Measurements from ENCODE around the gene KLF16. TPM values are rescaled to one million over a fixed set of nuclear protein-coding genes. Genes with fewer than 3 reads are reported as not detected.

The KLF16 gene
- total and polyA plus RNA-seq, 11 donors = 2.9 to 19.7 (median 9.2) TPM

- H3K4me1 ChIP-seq = peaks cover 0 to 14% (median 4%) of the 10 kb centered on the region in 12 donors
- DNase-seq (no peak), ATAC-seq (no peak)
- intact Hi-C loops (cut with DNase I) = loop anchor here in 4 of 10 donors (10.0 kb wide), 3 partner anchors 149 to 279 kb away; no protein-coding TSS in a partner anchor
- H3K27me3 ChIP-seq = no peaks in the 10 kb centered on the region
- no peak overlapping the region for H3K27ac ChIP-seq
- H3K4me3 ChIP-seq = no peak overlapping the region
- TF ChIP-seq POLR2A (IDR thresholded peaks at IDR 0.05) = no peak
- no peak for TF ChIP-seq CTCF (IDR thresholded peaks at IDR 0.05)
- WGBS, 4 donors = 78 to 88% (median 78%) methylated on average over 10 to 14 of the region's 14 CpGs
- no peaks in the 10 kb centered on the region for H3K9me3 ChIP-seq
- H3K36me3 ChIP-seq = peaks cover 0 to 90% (median 66%) of the 10 kb centered on the region in 9 donors
These were observed 39.1 kb downstream of the KLF16 start for GRCh38 chr19:1824252-1824622.

- no peak overlapping the region for H3K27ac ChIP-seq
- 84 to 91% (median 88%) methylated on average over 18 to 36 of the region's 36 CpGs for WGBS, 4 donors
- no peak overlapping the region for H3K4me3 ChIP-seq
- peaks cover 0 to 14% (median 4%) of the 10 kb centered on the region in 12 donors for H3K4me1 ChIP-seq
- H3K27me3 ChIP-seq = no peaks in the 10 kb centered on the region
- intact Hi-C loops (cut with DNase I) = loop anchor here in 4 of 10 donors (10.0 kb wide), 3 partner anchors 149 to 279 kb away; no protein-coding TSS in a partner anchor
- TF ChIP-seq POLR2A (IDR thresholded peaks at IDR 0.05) (no peak), CTCF (IDR thresholded peaks at IDR 0.05) (no peak)
- peaks cover 0 to 93% (median 72%) of the 10 kb centered on the region in 9 donors for H3K36me3 ChIP-seq
- no peak for ATAC-seq
- H3K9me3 ChIP-seq = no peaks in the 10 kb centered on the region
- DNase-seq = peak in 1 of 5 donors; percentile 22
These were observed 39.7 kb downstream of the KLF16 start for GRCh38 chr19:1823539-1824251.

- TF ChIP-seq CTCF (IDR thresholded peaks at IDR 0.05) = no peak
- TF ChIP-seq POLR2A (IDR thresholded peaks at IDR 0.05) = no peak
- DNase-seq = no peak
- no peak for ATAC-seq
- H3K9me3 ChIP-seq = no peaks in the 10 kb centered on the region
- H3K27ac ChIP-seq = no peak overlapping the region
- 86 to 90% (median 87%) methylated on average over 6 to 8 of the region's 8 CpGs for whole genome bisulfite sequencing, 4 donors
- no peak overlapping the region for H3K4me3 ChIP-seq
- H3K4me1 ChIP-seq = peaks cover 0 to 14% (median 4%) of the 10 kb centered on the region in 12 donors
- no peaks in the 10 kb centered on the region for H3K27me3 ChIP-seq
- H3K36me3 ChIP-seq = peaks cover 5 to 93% (median 78%) of the 10 kb centered on the region in 9 donors
- intact Hi-C loops (cut with DNase I) = loop anchor here in 4 of 10 donors (10.0 kb wide), 3 partner anchors 148 to 278 kb away; no protein-coding TSS in a partner anchor
These were observed 40.4 kb downstream of the KLF16 start for GRCh38 chr19:1823020-1823419.

GRCh38 chr19:1822210-1822609 is 41.2 kb downstream of the KLF16 start:
- Histone ChIP-seq H3K9me3 (no peaks in the 10 kb centered on the region), H3K27me3 (no peaks in the 10 kb centered on the region), H3K4me1 (peaks cover 0 to 14% (median 4%) of the 10 kb centered on the region in 12 donors), H3K36me3 (peaks cover 5 to 93% (median 78%) of the 10 kb centered on the region in 9 donors), H3K4me3 (no peak overlapping the region), H3K27ac (no peak overlapping the region)
- DNase-seq (peak in 1 of 5 donors; percentile 47), ATAC-seq (no peak)
- TF ChIP-seq CTCF (IDR thresholded peaks at IDR 0.05) = no peak
- no peak for TF ChIP-seq POLR2A (IDR thresholded peaks at IDR 0.05)
- WGBS, 4 donors = 90 to 100% (median 91%) methylated on average over 3 to 19 of the region's 19 CpGs
- intact Hi-C loops (cut with DNase I) = loop anchor here in 4 of 10 donors (10.0 kb wide), 3 partner anchors 147 to 277 kb away; no protein-coding TSS in a partner anchor
